VCaP (cell line): ENCODE data around the gene FAM53A.

Experiments
- H3K27ac ChIP-seq: fragments of 450-650 bp; 2 replicates; pipeline ENCODE4 v1.5.1; 2017
- CTCF ChIP-seq: fragments of 450-650 bp; conservative IDR thresholded peaks from 2 replicates; pipeline ENCODE4 v1.5.1; 2017; ENCODE audit warnings: mild to moderate bottlenecking, moderate library complexity

The FAM53A gene

GRCh38 chr4:1639299-1639868, 44.7 kb downstream of the FAM53A start:
- TF ChIP-seq CTCF: no peak
- no peak overlapping the region for H3K27ac ChIP-seq

- no peak for TF ChIP-seq CTCF
Observed at GRCh38 chr4:1638873-1639272, 45.2 kb downstream of the FAM53A start.

GRCh38 chr4:1638272-1638598, 45.9 kb downstream of the FAM53A start:
- no peak overlapping the region for H3K27ac ChIP-seq
- no peak for TF ChIP-seq CTCF

More at GRCh38 chr4:1638873-1639272, 45.2 kb downstream of the FAM53A start:
- H3K27ac ChIP-seq: no peak overlapping the region

GRCh38 chr4:1637580-1638271, 46.4 kb downstream of the FAM53A start:
- no peak for TF ChIP-seq CTCF
- no peak overlapping the region for H3K27ac ChIP-seq

- TF ChIP-seq CTCF: no peak
- H3K27ac ChIP-seq: no peak overlapping the region
Observed at GRCh38 chr4:1636490-1637211, 47.5 kb downstream of the FAM53A start.

- TF ChIP-seq CTCF: no peak
Observed at GRCh38 chr4:1635464-1635863, 48.6 kb downstream of the FAM53A start.

GRCh38 chr4:1633993-1634392, 50.1 kb downstream of the FAM53A start:
- H3K27ac ChIP-seq: no peak overlapping the region
- no peak for TF ChIP-seq CTCF

More at GRCh38 chr4:1635464-1635863, 48.6 kb downstream of the FAM53A start:
- no peak overlapping the region for H3K27ac ChIP-seq
